ENCODE measurements around the gene RGS14.
"Not testable (repeated sequence)": the region's sequence is repeated elsewhere in the genome, so short reads cannot be mapped to it uniquely, and the experiment has no call there.

Gene RGS14

DNA sequence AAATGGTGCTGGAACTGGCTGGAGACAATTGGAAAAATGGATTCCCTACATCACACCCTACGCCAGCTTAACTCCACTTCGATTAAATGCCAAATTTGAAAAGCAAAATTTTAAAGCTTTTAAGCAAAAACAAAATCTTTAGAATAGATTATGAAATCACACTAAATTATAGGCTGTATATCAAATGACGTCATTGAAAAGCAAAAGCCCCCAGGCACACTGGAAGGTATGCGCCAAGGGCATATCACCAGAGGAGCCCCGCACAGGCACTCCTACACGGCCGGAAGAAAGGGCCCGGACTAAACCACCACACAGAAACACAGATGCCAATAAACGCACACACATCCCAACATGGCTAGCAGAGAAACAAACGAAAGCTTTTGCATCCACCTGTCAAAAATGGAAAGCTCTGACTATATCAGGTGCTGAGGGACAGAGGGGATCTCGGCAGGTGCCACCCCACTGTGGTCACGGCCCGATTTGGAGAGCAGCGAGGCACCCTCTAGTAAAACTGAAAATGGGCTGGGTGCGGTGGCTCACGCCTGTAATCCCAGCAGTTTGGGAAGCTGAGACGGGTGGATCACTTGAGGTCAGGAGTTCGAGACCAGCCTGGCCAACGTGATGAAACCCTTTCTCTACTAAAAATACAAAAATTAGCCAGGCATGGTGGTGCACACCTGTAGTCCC is 29.0 kb upstream of the RGS14 start:
- no peak for DNase-seq

DNA sequence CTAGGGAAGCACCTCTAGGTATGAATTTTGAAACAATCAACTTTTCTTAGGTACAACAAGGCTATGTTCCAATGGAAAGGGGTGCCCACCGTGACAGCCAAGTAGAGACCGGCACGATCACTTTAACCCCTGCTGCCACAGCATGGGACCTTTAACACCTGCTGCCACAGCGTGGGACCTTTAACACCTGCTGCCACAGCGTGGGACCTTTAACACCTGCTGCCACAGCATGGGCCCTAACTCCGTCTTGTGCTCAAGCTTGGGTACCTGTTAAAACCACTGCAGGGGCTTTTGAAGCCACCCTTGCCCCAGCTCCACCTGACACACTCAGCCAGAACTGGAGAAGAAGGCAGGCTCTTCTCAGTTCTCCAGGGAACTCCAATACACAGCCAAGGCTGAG is 27.8 kb upstream of the RGS14 start:
- no peak for DNase-seq

DNA sequence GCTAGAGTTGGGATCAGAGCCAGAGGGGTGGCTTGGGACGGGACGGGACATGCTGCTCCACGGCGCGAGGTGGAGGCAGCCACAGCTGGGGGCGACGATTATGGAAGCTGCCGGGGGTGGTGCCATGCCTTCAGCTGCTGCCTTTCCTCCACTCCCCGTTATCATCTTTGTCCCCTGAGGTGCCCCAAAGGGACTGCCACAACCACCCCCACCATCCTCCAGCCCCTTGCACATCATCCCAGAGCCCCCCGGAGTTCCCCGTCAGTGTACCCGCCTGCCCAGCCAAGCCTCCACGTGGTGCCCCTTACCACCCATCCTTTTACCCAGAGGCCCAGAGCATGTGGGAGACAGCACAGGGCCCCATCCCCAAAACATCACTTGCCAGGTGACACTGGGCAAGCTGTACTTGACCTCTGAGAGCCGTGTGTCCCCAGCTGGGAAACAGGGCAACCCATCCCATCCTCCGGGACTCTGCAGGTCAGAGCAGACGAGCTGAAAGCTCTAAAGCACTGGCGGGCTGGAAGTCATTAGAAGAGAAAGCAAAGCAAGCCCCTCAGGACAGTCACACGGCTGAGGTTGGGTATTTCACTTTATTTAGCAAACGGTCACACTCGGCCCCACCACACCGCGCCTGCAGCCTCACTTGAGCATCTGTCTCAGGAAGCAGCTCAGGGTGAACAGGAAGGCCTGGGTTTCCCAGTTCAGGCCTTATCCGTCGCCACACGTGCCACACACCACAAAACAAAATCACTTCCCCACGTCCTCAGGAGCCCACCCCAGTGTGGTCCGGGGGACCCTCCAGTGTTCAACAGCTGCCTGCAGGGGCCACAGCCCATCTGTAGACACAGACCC is 26.5 kb upstream of the RGS14 start:
- DNase-seq, result no peak

DNA sequence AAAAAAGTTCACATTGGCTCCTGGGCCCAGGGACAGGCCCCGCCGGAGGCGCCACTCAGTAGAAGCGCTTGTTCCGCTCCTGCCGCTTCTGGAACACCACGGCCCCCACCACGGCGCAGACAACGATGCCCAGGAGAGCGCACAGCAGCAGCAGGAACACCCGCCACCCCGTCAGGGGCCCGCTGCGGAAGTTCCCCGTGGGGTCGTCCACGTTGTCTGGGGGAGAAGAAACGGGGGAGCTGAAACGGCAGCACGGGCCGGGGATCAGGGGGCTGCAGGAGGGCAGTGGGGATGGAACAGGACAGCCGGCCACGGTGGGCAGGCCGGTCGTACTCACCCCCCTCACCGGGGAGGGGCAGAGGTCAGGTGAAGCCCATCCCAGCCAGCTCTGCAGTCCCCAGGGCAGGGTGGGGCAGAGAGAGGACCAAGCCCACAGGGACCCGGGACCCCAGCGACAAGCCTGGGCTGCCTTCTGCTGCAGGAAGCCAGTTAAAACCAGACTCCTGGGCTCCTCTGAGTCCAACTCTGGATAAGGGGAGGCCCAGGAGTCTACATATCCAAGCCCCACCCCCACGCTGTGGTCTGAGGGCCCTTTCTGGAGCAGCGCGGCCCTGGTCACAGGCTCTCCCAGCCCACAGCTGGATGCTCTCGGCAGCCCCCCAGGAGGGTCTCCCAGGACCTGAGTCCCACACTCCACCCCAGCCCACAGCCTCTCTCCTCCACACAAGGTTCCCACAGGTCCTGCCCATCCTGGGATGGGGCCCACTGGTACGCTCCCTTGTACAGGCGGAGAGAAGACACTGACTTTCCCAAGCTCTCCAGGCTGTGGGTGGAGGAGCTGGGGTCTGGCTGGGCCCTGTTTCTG is 25.5 kb upstream of the RGS14 start:
- no peak for DNase-seq

DNA sequence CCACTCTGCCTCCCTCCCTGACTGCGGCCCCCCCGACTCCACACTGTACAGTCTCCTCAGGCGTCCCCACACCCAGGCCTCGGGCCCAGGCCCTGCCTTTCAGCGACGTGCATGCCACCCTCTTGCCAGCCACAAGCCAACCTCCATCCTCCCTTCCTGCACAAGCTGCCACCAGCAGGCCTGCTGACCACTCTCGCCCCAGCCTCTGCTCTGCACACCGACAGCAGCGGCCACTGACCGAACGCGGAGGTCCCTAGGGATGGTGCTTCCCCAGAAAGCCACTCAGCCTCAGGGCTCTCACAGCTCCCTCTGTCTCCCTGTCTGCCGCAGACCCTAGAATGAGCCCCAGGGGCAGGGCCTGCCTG is 24.8 kb upstream of the RGS14 start:
- DNase-seq, result no peak

DNA sequence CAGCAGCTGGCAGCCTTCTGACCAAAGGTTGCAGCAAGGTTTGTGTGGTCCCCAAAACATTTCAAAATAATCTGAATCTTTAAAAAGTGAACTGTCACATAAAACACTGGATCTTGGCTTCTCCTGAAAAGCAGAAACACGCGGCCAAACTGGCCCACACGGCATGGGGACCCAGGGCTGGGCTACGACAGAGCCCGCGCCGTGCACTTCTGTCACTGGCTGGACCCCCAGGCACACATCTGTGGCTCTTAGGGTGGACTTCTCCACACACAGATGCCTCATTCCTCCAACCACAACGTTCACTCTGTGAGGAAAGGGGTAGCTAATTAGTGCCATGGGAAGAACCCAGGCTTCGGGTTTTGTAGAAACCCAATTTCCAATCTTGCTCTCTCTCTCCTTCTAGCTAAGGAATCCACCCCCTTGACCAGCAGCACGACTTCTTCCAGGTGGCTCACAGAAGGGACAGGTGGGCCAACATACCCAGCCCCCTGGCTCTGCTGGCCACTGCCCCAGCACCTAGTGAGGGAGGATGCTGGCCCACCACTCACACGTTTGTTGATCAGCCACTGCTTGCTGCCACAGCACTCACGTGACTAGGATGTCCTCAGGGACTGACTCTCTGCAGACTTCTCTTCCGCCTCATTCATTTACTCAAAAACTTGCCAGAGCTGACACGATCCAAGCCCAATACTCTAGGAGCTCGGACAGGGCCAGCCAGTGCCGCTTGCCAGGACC is 24.1 kb upstream of the RGS14 start:
- no peak for DNase-seq

DNA sequence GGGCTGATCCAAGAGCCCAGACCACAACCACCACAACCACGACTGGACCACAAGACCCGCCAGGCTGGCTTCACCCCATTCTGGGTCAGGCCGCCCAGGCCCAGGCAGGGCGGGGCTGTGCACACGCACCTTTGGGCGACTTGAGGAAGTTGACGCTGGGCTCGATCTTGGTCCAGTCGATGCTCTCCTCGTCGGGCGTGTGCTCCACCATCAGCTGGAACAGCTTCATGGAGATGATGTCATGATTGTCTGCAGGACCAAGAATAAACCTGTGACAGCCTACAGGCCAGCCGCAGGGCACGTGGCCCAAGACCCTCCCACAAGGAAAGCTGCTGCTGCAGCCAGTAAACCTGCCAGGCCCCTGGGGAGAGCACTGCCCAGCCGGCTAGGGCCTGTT is 23.6 kb upstream of the RGS14 start:
- no peak for DNase-seq

DNA sequence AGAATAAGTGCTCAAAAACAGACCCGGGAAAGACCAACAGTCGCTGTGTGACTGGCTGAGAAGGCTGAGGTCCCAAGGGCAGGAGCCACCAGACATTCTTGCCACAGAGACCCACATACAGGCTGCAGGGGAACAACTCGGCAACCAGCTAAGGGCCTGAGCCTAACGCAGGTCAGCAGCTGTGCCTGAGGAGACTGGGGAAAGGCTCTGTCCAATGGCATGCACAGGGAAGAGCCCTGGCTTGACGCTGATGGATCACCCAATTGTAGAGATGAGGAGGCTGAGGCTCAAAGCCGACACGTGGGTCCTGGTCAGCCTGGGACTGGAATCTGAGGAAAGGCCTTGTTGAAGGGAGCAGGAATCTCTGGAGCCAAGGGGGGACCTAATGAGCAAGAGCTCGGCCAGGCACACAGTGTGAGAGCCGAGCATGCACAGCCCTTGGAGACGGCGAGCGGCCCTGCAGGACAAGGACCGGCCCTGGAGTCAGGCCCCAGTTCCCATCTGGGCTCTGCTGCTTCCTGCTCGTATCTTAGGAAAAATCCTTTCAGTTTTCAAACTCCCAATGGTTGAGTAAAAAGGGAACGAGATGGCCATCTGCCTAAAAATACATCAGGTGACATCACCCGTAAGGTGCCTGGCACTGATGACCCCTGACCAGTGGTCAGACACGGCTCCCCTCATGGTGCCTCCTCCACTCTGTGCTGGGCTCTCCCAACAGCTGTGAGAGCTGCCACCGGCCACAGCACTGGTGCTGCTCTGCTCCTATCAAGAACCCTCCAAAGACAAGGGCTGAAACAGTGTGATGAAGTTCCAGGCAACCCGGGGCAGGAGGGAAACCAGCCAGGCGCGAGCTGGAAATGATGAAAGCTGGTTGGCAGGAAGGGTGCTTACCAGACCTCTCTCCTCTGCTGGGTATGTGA is 22.7 kb upstream of the RGS14 start:
- no peak for DNase-seq

DNA sequence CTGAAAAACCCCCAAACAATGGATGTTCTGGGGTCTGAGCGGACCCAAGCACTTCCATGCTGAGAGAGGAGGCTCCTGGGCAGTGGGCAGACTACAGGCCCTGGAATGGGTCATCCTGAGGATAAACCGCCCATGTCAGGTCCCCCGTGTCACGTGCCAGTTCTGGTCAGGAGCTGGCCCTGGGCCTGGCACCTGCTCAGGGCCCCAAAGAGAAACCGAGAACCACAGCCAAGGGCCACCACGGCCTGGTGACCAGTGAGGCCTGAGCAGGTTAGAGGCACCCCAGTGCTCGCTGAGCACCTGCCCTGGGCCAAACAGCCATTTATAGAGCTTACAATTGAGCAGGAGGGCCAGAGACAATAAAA is 22.0 kb upstream of the RGS14 start:
- no peak for DNase-seq

DNA sequence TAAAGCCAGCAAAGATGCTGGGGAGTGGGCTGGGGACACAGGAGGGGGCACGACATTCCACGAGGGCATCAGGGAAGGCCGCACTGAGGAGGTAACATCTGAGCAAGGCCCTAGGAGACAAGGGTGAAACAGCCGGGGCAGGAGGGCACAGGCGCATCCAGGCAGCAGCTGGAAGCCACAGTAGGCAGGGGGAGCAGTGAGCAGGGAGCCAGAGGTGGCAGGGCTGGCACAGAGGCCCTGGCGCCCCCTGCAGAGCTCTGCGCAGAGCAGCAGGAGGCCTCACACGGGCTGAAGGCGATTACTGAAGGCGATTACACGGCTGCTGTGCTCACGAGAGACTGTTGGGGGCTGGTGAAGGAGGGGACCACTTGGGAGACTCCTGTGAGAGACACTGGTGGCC is 21.6 kb upstream of the RGS14 start:
- peak; percentile 12 for DNase-seq

DNA sequence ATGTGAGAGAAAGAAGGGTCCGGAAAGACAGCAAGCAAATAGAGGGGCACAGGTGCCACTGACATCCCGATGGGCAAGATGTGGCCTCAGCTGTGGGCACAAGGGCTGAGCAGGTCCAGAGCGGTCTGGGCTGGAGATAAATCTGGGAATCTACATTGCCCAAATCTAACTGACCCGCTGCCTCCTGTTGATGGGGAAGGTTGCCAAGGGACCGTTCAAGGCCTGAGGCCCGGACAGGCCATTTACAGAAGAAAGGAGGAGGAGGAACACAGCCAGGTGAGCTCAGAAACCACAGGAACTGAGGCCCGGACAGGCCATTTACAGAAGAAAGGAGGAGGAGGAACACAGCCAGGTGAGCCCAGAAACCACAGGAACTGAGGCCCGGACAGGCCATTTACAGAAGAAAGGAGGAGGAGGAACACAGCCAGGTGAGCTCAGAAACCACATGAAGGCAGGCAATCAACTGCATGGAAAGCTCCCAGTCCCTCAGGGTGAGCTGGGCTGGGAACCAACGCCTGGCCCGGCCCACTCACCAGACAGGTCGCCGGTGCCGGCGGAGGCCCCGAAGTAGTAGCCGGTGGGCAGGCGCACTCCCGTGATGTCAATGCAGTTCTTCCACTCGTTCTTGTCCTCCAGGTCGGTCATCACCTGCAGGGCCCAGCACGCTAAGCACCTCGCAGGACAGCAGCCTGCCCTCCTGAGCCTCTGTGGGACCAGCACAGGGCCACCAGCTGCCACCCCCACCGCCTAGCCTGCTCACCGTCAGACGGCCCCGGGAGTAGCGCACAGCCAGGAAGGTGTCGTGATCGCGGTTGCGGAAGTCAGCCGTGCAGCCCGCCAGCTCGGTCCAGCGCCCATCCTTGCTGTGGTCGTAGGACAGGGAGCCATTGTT is 20.9 kb upstream of the RGS14 start:
- DNase-seq, result no peak

DNA sequence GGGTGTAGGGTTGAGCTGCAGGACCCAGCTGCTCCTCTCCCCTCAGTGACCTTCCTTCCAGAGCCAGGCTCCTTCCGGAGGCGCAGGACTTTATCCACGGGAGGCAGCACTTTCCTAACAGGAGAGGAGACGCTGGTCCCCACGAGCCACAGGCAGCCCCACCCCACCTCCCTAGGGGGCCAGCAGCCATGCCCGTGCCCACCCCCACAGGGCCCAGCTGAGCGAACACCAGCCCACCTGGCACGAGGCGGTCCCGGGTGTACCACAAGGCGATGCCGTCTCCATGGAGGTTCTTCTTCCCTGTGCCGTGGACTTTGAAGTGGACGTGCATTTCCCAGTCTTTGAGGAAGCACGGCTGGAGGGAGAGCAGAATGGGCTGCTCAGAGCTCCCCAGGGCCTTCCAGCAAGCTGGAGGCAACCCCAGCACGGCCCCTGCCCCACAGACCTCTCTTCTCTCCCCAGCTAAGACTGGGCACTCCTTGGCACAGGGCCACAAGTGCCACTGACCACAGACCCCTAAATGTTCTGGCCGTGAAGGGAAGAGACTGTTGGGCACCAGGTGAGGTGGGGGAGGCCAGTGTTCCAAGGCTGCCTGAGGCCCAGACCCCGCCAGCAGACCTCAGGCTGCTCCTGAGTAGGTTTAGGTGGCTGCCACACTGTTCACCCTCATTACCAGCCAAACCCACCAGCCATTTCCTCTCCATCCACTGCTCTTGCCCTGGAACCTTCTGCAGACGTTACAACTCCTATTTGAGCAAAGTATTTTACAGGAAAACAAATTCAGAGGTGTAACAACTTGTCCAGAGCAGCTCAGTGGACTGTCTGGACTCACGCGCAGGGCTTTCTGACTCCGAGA is 19.2 kb upstream of the RGS14 start:
- DNase-seq, result no peak

DNA sequence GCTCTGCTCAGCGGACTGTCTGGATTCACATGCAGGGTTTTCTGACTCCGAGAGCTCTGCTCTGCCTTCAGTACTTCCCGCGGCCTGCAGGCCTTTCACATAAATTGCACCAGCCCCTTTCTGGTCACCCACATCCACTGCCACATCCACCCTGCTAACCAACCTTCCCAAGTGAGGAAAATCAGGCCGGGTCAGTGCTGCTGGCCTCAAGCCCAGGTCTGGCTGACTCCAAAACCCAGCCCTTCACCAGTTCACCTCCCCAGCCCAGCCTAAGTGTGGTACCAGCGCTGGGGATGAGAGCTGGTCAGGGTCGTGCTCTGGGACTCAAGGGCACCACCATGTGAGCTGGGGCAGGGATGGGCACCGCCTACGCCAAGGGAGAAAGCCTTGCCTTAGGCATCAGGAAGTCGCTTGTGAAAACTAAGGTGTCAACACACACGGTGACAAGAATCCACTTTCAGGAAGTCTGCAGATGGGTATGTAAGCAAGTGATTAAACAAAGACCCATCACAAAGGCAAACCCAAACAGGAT is 18.6 kb upstream of the RGS14 start:
- peak; percentile 54 for DNase-seq

DNA sequence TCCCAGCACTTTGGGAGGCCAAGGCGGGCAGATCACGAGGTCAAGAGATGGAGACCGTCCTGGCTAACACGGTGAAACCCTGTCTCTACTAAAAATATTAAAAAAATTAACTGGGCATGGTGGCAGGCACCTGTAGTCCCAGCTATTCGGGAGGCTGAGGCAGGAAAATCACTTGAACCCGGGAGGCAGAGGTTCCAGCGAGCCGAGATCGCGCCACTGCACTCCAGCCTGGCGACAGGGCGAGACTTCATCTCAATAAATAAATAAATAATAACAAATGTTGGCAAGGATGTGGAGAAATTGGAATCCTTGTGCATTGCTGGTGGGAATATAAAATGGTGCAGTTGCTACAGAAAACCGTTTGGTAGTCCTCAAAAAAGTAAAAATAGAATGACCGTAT is 14.7 kb upstream of the RGS14 start:
- not testable (repeated sequence) for DNase-seq

DNA sequence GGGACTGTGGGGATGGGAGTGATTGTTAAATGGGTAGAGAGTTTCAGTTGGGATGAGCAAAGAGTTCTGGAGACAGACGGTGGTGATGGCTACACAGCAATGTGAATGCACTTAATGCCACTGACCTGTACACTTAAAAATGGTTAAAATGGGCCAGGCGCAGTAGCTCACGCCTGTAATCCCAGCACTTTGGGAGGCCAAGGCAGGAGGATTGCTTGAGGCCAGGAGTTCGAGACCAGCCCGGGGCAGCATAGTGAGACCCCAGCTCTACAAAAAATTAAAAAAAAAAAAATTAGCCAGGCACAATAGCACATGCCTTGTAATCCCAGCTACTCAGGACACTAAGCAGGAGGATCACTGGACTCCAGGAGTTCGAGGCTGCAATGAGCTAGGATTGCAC is 13.9 kb upstream of the RGS14 start:
- no peak for DNase-seq

DNA sequence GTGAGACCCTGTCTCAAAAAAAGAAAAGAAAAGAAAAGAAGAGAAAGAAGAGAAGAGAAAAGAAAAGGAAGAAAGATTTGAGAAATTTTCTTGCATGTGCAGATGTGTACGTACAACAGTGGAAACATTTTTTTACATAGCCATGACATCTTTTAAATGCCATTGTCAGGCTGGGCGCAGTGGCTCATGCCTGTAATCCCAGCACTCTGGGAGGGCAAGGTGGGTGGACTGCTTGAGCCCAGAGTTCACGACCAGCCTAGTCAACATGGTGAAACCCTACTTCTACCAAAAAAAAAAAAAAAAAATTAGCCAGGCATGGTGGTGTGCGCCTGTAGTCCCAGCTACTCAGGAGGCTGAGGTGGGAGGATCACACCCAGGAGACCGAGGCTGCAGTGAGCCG is 12.8 kb upstream of the RGS14 start:
- no peak for DNase-seq

DNA sequence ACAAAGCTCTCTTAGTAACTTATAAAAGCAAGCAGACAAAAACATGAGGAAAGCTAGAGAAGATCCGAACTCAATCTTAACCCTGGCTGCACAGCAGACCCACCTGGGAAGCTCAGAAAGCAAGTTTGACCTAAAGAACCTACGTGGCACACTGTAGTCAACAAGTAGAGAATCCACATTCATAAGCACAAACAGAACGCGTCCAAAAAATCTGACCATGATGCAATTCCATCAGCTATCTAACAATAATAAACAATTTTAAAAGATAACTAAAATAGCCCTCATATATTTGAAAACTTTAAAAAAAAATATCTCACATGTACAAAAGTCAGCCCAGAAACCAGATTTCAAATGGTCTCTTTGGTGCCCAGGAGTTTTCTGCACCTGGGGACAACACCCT is 10.9 kb upstream of the RGS14 start:
- DNase-seq, result no peak

DNA sequence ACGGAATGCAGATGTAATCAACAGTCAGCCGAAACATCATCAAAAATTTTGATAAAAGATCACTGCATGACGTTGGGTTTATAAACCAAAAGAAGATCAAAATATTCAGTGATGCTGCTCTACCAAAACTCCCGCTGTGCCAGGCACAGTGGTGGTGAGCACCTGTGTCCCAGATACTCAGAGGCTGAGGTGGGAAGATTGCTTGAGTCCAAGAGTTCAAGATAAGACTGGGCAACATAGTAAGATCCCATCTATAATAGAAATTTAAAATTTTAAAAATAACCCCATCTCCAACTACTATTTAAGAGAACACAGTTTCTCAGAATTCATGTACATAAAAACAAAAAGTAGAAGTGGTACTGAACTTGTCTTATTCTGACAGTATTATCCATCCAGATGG is 10.0 kb upstream of the RGS14 start:
- no peak for DNase-seq

DNA sequence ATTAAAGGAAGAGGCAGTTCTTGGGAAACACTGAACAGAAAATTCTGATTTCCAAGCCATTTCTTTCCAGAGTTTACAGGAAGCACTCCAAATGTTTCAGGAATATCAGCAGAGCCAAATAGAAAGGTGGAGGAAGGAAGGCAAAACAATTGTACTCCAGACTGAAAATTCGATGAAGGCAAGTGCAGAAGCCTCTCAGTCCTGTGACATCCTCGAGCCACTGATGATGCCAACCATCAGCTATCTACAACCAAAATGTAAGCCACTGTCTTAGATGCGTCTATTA is 8.4 kb upstream of the RGS14 start:
- DNase-seq, result no peak

DNA sequence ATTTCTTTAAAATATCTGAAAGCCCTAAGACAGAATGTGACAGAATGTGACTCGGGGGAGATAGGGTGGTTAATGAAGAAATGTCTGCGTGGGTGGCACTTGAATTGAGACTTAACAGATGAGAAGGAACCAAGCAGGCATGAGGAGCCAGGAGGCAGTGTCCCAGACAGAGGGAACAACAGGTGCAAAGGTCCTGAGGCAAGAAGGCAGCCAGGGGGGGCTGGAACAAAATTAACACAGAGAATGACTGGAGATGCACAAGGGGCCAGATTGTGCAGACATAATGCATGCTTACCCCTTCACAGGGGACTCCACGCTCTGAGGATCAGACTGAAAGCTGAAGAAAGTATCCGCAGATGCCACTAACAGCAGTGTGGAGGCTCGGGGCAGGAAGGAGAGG is 8.0 kb upstream of the RGS14 start:
- no peak for DNase-seq

Data from NCI-H69 (cell line).